22Rv1 (cell line): ENCODE measurements around the gene CA7.
"Not testable (repeated sequence)": the region's sequence is repeated elsewhere in the genome, so short reads cannot be mapped to it uniquely, and the experiment has no call there.

Experiments
- H3K27ac ChIP-seq: fragments of 450-650 bp; 2 replicates; pipeline ENCODE4 v1.5.1; 2017
- ZFX ChIP-seq: fragments of 450-650 bp; IDR thresholded peaks from 2 replicates; pipeline ENCODE4 v1.6.1; 2017; ENCODE audit warnings: antibody characterized with exemption, borderline replicate concordance
- TF ChIP-seq, protein P1 (sequence below): fragments of 450-650 bp; IDR thresholded peaks from 2 replicates; pipeline ENCODE4 v1.5.1; 2017; ENCODE audit warnings: mild to moderate bottlenecking

CA7 gene

DNA sequence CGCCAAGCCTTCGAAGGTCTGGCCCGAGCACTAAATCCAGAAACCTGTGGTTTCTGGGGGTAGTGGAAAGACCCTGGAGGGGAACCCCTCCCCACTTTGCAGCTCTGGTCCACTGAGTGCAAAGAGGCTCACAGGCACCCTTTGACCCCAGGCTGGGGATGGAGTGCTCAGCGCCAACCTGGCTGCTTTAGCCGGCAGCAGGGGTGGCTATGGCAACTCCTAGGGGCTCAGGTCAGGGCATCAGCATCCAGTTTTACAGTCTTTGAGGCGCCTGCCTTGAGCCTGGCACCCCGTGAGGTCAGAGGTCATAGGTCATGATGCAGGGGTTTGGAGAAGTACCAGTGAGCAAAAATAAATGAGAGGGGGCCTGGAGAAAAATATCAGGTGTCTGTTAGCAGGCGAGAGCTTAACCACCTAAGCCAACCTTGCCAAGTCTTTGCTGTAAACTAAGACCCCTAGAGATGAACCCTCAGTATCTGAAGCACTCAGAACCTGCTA is 17.9 kb downstream of the CA7 start:
- no peak for TF ChIP-seq ZFX
- TF ChIP-seq, protein P1, sequence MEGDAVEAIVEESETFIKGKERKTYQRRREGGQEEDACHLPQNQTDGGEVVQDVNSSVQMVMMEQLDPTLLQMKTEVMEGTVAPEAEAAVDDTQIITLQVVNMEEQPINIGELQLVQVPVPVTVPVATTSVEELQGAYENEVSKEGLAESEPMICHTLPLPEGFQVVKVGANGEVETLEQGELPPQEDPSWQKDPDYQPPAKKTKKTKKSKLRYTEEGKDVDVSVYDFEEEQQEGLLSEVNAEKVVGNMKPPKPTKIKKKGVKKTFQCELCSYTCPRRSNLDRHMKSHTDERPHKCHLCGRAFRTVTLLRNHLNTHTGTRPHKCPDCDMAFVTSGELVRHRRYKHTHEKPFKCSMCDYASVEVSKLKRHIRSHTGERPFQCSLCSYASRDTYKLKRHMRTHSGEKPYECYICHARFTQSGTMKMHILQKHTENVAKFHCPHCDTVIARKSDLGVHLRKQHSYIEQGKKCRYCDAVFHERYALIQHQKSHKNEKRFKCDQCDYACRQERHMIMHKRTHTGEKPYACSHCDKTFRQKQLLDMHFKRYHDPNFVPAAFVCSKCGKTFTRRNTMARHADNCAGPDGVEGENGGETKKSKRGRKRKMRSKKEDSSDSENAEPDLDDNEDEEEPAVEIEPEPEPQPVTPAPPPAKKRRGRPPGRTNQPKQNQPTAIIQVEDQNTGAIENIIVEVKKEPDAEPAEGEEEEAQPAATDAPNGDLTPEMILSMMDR: no peak
- no peak overlapping the region for H3K27ac ChIP-seq

DNA sequence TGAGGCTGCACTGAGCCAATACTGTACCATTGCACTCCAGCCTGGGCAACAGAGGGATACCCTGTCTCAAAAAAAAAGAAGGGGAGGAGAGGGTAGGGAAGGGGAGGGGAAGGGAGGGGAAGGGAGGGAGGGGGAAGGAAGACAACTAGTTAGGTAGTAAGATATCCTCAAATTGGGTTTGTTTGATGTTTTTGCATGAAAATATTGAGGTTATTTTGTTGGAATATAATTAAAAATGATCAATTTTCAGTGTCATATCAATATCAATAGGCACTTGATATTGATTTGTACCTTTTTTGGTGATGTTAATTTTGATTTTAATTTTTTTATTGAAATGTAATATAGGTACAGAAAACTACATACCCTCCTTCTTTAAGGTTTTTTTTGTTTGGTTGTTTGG is 19.5 kb downstream of the CA7 start:
- H3K27ac ChIP-seq: no peak overlapping the region
- TF ChIP-seq, protein P1: no peak
- no peak for TF ChIP-seq ZFX

GRCh38 chr16:66869424-66869823 is 25.2 kb downstream of the CA7 start:
- TF ChIP-seq, protein P1: no peak
- TF ChIP-seq ZFX: no peak
- no peak overlapping the region for H3K27ac ChIP-seq

DNA sequence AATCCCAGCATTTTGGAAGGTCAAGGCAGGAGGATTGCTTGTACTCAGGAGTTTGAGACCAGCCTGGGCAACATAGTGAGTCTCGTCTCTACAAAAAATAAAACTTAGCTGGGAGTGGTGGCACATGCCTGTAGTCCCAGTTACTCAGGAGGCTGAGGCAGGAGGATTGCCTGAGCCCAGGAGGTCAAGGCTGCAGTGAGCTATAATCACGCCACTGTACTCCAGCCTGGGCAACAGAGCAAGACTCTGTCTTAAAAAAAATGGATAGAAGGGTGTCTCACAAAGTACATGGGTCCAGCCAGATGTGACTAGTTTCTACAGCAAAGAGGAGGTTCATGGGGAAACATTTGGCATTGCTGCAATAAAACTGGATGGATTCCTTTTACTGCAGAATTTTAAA is 27.1 kb downstream of the CA7 start:
- not testable (repeated sequence) for H3K27ac ChIP-seq

DNA sequence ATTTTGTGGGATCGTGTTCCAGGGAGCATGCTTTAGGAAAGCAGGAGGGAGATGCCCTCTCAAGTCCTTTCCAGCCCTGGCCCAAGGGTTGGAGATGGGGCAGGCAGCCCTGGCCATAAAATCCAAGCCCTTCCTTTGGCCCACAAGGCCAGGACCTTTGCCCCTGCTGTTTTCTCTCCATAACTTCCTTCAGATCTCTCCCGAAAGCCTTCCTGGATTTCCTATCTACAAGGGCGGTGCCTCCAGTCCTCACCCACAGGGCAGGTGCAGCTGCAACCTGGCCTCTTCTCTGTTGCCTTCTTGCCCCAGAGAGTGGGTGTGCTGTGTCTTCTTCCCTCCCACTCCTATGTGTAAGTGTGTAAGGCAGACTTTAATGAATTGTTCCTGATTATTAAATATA is 27.6 kb downstream of the CA7 start:
- no peak for TF ChIP-seq ZFX
- TF ChIP-seq, protein P1: no peak
- H3K27ac ChIP-seq: no peak overlapping the region

DNA sequence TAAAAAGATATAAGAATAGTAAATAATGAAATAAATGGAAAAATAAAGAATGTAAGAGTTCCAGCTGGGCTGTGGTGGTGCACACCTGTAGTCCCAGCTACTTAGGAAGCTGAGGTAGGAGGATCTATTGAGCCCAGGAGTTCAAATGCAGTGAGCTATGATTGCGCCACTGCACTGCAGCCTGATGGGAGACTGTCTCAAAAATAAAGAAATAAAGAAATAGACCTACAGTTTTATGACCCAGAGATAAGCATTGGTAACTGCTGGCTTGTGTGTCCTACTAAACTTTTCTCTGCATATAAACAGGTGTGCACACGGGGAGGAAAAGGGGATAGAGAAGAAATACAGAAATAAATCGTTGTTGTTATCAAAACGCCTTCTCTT is 28.3 kb downstream of the CA7 start:
- H3K27ac ChIP-seq: no peak overlapping the region
- TF ChIP-seq, protein P1: no peak
- no peak for TF ChIP-seq ZFX

DNA sequence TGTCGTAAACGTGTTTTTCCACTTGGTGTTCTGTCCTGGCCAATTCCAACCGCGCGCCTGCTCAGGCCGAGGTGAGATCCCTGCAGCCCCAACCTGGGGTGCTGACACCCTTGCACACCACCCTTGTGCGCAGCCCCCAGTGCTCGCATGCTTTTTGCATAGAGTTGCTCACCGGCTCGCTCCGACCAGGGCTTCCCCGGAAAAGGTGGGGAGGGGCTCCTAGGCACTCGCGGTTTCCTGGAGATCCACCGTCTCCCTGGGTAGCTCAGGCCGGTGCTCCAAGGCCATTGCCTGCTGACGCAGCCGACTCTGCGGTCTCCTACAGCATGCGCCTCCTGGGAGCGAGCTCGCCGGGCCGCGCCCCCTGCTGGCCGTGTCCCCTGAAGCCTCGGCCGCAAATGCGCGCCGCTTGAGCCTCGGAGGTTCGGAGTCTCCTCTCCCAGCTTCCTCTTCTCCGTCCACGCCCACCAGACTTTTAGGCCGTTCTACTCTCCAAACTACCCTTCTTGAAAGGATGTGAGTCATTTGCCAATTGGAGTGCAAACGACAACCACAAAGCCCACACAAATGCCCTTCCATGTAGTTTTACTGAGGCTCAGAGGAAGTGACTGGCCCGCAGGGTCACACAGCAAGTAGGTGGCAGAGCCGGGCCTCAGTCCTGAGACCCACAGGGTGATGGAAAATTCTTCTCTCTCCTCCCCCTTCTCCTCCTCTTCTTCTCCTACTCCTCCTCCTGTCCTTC is 28.9 kb downstream of the CA7 start:
- TF ChIP-seq ZFX: no peak
- TF ChIP-seq, protein P1: peak; percentile 98

DNA sequence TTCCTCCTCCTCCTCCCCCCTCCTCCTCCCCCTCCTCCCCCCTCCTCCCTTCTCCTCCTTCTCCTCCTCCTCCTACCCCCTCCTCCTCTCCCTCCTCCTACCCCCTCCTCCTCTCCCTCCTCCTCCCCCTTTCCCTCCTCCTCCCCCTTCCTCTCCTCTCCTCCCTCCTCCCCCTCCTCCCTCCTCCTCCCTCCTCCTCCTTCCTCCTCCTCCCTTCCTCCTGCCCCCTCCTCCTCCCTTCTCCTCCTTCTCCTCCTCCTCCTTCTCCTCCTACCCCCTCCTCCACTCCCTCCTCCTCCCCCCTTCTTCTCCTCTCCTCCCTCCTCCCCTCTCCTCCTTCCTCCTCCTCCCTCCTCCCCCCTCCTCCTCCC is 29.5 kb downstream of the CA7 start:
- no peak overlapping the region for H3K27ac ChIP-seq
- no peak for TF ChIP-seq ZFX

More for the DNA sequence above, 28.9 kb downstream of the CA7 start:
- no peak overlapping the region for H3K27ac ChIP-seq
